ENCODE data around the gene TXN2. TPM values are rescaled to one million over a fixed set of nuclear protein-coding genes. Genes with fewer than 3 reads are reported as not detected.
"Not testable (repeated sequence)": the region's sequence is repeated elsewhere in the genome, so short reads cannot be mapped to it uniquely, and the experiment has no call there.

TXN2 gene
- total RNA-seq, 1 donor = 10.9 TPM

DNA sequence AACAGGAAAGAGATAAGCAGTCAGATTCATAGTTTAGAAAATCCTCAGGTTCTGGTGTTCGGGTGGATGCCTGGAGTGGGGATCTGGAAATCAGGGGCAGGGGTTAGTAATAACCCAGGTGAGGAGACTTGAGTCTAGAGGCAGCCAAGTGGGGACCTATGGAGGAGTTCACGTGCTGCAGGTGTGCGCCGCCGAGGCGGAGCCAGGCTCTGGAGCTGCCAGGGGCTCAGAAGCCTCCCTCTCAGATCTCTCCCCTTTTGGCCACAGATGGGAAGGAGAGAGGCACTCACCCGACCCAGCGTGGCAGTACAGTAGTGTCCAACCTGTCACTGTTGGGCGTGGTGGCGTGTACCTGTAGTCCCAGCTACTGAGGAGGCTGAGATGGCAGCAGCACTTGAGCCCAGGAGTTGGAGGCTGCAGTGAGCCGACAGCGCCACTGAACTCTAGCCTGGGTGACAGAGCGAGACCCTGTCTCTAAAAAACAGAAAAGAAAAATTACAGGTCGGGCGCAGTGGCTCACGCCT lies 27.5 kb downstream of the TXN2 start:
- Histone ChIP-seq H3K4me1 (ENCODE audit: insufficient read depth, low read length) (peaks cover 81% of the 10 kb centered on the region), H3K9me3 (ENCODE audit: low read depth, low read length) (no peaks in the 10 kb centered on the region), H3K27me3 (ENCODE audit: insufficient read depth, low read length) (no peaks in the 10 kb centered on the region), H3K4me3 (ENCODE audit: low read length) (no peak overlapping the region)

DNA sequence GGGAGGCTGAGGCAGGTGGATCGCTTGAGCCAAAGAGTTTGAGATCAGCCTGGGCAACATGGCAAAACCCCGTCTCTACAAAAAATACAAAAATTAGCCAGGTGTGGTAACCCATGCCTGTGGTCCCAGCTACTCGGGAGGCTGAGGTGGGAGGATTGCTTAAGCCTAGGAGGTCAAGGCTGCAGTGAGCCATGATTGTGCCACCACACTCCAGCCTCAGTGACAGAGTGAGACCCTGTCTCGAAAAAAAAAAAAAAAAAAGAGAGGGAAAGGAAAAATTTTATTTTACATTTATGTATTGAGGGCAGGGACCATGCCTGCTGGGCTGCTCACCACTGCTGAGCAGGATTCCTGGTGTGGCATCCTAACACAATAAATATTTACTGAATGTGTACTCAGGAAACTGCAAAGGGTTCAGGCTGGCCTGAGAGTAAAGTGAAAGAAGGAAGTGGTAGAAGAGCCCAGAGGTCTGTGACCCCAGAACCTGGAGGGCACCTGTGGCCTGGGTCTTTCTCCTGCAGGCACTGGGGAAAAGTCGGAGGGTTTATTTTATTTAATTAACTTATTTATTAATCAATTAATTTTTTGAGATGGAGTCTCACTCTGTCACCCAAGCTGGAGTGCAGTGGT lies 28.3 kb downstream of the TXN2 start:
- not testable (repeated sequence) for H3K27me3 ChIP-seq (ENCODE audit: insufficient read depth, low read length); H3K4me3 ChIP-seq (ENCODE audit: low read length); H3K9me3 ChIP-seq (ENCODE audit: low read depth, low read length)
- peaks cover 89% of the 10 kb centered on the region for H3K4me1 ChIP-seq (ENCODE audit: insufficient read depth, low read length)

DNA sequence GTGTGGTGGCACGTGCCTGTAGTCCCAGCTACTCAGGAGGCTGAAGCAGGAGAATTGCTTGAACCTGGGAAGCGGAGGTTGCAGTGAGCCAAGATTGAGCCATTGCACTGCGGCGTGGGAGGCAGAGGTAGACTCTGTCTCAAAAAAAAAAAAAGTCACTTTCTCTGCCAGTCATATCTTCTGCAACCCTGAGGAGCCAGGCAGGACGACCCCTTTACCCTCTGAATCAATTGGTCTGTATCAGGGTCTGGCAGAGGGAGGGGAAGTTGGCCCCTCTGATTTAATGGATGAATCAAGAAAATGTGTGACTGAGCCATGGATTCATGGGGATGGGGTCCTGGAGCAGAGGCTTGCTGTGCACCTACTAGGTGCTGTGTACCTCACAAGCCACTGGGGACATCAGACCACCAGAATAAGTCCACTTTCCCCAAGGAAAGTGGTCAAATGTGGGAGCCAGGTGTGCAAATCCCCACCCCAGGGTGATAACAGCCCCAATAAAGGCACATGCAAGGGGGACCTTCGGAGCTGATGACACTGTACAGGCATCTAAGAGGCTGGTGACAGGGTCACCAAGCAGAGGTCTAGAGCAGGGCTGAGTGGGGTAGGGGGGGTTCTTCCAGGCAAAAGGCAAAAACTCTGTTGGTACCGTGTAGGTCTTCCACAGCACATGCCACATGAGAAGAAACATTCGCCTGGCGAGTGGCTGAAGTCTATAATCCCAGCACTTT lies 29.0 kb downstream of the TXN2 start:
- Histone ChIP-seq H3K27me3 (ENCODE audit: insufficient read depth, low read length) (no peaks in the 10 kb centered on the region), H3K4me1 (ENCODE audit: insufficient read depth, low read length) (peaks cover 96% of the 10 kb centered on the region), H3K4me3 (ENCODE audit: low read length) (no peak overlapping the region), H3K9me3 (ENCODE audit: low read depth, low read length) (no peaks in the 10 kb centered on the region)

DNA sequence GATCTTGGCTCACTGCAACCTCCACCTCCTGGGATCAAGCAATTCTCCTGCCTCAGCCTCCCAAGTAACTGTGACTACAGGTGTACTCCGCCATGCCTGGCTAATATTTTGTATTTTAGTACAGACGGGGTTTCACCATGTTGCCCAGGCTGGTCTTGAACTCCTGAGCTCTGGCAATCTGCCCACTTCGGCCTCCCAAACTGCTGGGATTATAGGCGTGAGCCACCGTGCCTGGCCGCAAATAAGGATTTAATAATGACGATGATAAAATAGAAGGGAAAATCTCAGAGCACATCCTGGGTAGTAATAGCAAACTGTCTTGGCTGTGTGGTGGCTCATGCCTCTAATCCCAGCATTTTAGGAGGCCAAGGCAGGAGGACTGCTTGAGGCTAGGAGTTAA lies 30.5 kb downstream of the TXN2 start:
- peaks cover 98% of the 10 kb centered on the region for H3K4me1 ChIP-seq (ENCODE audit: insufficient read depth, low read length)
- not testable (repeated sequence) for H3K4me3 ChIP-seq (ENCODE audit: low read length); H3K27me3 ChIP-seq (ENCODE audit: insufficient read depth, low read length); H3K9me3 ChIP-seq (ENCODE audit: low read depth, low read length)

DNA sequence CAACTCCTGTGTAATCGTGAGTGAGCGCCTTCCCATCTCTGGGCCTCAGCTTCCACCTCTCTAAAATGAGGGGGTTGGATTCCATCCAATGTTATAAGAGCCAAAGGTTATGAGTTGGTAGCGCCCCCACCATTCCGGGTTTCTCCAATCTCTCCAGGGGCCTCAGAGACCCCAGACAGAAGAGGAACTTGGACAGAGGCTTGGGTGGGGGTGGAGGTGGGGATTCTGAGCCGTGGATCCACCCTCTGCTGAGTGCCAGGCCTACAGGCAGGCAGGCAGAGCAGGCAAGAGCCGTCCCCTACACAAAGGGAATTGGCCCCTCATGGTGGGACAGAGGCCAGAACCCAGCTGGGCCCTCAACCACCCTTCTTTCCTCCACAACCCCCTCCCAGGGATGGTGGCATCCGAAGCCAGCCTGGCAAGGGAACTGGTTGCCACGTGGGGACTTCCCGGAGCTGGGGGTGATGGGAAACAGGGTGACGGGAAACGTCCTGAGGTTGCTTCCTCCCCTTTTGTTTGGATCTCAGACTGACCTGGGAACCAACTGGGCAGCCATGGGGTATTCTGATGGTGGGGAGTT lies 31.8 kb downstream of the TXN2 start:
- Histone ChIP-seq H3K4me3 (ENCODE audit: low read length) (no peak overlapping the region), H3K27me3 (ENCODE audit: insufficient read depth, low read length) (no peaks in the 10 kb centered on the region), H3K4me1 (ENCODE audit: insufficient read depth, low read length) (peaks cover 98% of the 10 kb centered on the region), H3K9me3 (ENCODE audit: low read depth, low read length) (no peaks in the 10 kb centered on the region)

DNA sequence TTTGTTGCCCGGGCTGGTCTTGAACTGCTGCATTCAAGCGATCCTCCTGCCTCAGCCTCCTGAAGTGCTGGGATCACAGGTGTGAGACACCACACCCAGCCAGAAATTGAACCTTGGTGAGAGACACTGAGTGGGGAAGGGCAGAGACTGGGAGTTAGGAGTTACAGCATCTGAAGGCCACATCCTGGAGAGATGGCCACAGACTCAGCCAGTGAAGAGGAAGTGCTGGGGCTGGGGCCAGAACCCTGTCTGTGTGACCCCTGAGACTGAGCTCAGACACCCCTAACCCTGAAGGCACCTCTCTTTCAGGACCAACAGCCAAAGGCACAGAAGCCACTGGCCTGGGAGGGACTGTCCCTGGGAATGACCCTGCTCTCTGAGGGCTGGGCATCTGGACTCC lies 33.8 kb downstream of the TXN2 start:
- H3K9me3 ChIP-seq (ENCODE audit: low read depth, low read length) = no peaks in the 10 kb centered on the region
- no peaks in the 10 kb centered on the region for H3K27me3 ChIP-seq (ENCODE audit: insufficient read depth, low read length)
- peaks cover 92% of the 10 kb centered on the region for H3K4me1 ChIP-seq (ENCODE audit: insufficient read depth, low read length)
- no peak overlapping the region for H3K4me3 ChIP-seq (ENCODE audit: low read length)

DNA sequence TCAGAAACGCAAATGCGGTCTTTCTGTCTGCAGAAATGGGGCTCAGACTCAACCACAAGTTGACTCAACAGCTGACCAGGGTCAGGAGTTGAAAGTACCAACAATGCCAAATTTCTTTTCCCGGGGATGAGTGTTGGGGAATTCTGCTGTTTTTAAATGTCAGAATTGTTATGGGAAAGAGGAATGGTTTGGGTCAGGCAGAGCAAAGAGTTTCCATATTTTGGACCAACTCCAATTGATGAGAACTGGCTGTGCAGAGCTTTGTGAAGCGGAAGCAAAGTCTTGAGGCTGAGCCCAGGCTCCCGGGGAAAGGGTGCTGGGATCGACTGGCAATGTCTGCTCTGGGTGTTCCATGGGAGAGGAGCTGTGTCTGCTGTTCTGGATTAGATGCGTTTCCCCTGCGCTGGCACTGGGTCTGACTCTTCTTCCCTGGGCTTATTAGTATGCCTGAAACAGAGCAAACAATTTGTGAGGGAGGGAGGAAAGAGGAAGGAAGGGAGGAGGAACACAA lies 36.2 kb downstream of the TXN2 start:
- no peaks in the 10 kb centered on the region for H3K27me3 ChIP-seq (ENCODE audit: insufficient read depth, low read length)
- H3K4me1 ChIP-seq (ENCODE audit: insufficient read depth, low read length) = peaks cover 70% of the 10 kb centered on the region
- H3K4me3 ChIP-seq (ENCODE audit: low read length) = no peak overlapping the region
- H3K9me3 ChIP-seq (ENCODE audit: low read depth, low read length) = no peaks in the 10 kb centered on the region

DNA sequence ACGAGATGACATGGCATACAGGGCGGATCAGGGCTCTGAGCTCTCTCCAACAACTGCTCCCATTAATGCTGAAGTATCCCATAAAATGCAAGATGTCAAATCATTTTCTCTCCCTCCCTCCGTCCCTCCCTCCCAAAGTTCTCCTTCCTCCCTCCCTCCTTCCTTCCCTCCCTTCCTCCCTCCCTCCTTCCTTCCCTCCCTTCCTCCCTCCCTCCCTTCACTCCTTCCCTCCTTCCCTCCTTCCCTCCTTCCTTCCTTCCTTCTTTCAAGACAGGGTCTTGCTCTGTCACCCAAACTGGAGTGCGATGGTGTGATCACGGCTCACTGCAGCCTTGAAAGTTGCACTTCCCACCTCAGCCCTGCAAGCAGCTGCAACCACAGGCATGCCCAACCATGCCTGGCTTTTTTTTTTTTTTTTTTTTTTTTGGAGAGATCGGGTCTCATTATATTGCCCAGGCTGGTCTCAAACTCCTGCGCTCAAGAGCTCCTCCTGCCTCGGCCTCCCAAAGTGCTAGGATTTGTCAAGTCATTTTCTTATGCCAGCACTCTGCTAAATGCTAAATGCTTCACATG lies 38.2 kb downstream of the TXN2 start:
- no peak overlapping the region for H3K4me3 ChIP-seq (ENCODE audit: low read length)
- H3K27me3 ChIP-seq (ENCODE audit: insufficient read depth, low read length) = no peaks in the 10 kb centered on the region
- H3K4me1 ChIP-seq (ENCODE audit: insufficient read depth, low read length) = peaks cover 51% of the 10 kb centered on the region
- H3K9me3 ChIP-seq (ENCODE audit: low read depth, low read length) = no peaks in the 10 kb centered on the region

DNA sequence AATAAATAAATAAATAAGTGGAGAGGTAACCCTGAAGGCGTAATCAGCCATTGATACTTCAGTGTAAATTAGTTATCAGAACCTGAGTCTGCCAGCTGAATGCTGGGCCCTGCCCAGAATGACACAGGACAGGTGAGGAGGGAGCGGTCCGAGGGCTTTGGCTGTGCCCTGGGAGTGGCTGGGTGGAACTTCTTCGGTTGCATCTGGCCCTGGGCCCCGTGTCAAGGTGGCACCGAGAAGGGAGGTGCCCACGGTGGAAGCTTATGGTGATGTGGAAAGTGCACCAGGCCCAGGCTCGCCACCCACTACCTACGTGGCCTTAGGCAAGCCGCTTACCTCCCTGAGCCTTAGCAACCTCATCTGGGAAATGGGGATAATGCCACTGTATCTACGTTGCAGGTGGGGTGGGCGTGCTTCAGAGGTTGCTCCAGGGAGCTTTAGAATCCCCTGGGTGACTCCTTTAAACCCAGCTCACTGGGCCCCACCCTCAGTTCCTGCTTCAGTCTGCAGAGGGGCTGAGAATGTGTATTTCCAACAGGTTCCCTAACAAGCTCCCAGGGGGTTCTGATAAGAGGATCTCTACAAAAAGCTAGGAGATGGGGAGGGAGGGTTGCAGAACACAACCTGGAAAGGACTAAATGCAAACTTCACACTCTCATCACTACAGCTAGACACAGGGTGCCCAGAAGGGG lies 38.8 kb downstream of the TXN2 start:
- H3K9me3 ChIP-seq (ENCODE audit: low read depth, low read length) = no peaks in the 10 kb centered on the region
- peaks cover 45% of the 10 kb centered on the region for H3K4me1 ChIP-seq (ENCODE audit: insufficient read depth, low read length)
- no peaks in the 10 kb centered on the region for H3K27me3 ChIP-seq (ENCODE audit: insufficient read depth, low read length)
- no peak overlapping the region for H3K4me3 ChIP-seq (ENCODE audit: low read length)

DNA sequence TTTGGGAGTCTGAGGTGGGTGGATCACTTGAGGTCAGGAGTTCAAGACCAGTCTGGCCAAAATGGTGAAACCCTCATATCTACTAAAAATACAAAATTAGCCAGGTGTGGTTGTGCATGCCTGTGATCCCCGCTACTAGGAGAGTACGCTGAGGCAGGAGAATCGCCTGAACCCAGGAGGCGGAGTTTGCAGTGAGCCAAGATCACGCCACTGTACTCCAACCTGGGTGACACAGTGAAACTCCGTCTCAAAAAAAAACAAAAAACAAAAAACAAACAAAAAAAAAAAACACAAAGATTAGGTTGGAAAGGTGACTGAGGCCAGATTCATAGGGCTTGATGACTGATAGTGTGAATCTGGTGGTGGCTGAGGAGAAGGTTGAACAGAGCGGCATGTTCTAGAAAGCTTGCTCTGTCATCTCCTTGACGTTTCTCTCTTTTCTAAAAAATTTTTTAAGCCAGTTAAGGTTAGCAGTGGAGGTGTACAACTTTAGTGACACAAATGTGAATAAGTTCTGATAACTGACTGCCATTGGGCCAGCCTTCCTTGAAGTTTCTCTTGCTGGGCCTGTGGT lies 40.9 kb downstream of the TXN2 start:
- Histone ChIP-seq H3K4me3 (ENCODE audit: low read length) (no peak overlapping the region), H3K9me3 (ENCODE audit: low read depth, low read length) (no peaks in the 10 kb centered on the region), H3K27me3 (ENCODE audit: insufficient read depth, low read length) (no peaks in the 10 kb centered on the region), H3K4me1 (ENCODE audit: insufficient read depth, low read length) (peaks cover 40% of the 10 kb centered on the region)

DNA sequence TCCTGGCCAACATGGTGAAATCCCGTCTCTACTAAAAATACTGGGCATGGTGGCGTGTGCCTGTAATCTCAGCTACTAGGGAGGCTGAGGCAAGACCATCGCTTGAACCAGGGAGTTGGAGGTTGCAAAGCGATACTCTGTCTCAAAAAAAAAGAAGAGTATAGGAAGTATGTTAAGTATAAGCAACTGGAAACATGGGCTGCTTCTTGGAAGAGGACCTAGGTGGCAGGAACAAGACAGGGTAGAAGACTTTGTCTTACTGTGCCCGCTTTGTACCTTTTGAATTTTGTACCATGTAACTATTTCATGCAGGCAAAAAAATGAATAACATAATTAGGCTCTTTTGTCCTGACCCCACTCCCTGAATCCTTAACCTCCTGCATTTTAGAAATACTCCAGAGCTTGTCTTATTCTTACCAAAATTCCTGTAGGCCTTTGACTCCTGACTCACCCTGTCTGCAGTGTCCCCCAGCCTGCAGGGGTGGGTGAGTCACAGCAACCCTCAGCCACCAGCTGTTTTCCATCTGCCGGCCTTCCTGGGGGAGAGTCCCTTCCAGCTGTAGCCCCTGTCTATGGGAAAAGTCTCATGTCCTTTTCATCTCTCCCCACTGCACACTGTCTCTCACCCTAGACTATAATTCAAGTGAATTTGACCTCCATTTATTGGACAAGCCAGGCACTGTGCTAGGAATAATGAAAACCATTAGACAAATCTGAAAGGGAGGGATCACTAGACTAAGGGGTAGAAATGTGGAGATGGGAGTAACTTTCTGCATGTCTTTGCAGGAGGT lies 41.8 kb downstream of the TXN2 start:
- no peak overlapping the region for H3K4me3 ChIP-seq (ENCODE audit: low read length)
- H3K27me3 ChIP-seq (ENCODE audit: insufficient read depth, low read length) = no peaks in the 10 kb centered on the region
- peaks cover 39% of the 10 kb centered on the region for H3K4me1 ChIP-seq (ENCODE audit: insufficient read depth, low read length)
- no peaks in the 10 kb centered on the region for H3K9me3 ChIP-seq (ENCODE audit: low read depth, low read length)

DNA sequence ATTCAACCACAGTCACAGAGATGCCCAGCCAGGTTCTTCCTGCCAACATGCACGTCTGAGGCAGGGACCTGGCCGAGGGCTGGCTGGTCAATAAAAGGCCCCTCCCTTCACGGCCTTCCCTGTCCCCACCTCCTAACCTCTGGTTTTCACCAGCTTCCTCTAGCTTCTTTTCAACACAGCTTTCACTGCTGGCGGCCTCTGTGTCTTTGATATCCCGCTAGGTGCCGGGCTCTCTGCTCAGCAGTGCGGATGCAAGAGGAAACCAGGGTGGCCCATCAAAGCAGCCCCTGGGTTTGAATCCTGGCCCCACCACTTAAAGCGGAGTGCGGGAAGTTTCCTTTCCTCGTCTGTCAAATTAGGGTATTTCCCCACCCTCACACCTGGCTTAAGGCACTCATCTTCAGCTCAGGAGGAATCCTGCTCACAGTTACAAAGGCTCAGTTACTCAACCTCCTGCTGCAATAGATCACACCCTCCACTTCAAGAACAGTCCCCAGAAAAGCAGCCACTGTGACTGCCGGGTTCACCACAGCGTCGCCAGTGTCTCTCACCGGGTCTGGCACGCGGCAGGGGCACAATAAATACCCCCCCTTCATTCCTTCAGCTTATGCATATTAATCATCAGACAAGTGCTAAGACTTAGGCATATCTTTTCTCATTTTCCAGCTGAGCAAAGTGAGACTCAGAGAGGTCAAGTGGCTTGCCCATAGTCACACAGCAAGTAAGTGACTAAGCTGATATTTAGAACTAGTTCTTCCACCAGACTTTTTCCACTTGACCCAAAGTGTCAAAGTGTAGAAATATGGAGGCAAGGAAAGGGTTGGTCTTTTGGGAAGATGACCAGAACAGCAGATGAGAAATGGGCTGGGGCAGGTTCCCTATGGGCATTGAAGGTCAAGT lies 45.7 kb downstream of the TXN2 start:
- no peak overlapping the region for H3K4me3 ChIP-seq (ENCODE audit: low read length)

More for the DNA sequence above, 45.7 kb downstream of the TXN2 start:
- Histone ChIP-seq H3K4me1 (ENCODE audit: insufficient read depth, low read length) (peaks cover 35% of the 10 kb centered on the region), H3K9me3 (ENCODE audit: low read depth, low read length) (no peaks in the 10 kb centered on the region), H3K27me3 (ENCODE audit: insufficient read depth, low read length) (no peaks in the 10 kb centered on the region)

All from mononuclear cell (primary cell).